Measurements from ENCODE around the gene CT47C1.

GRCh38 chrX:119067023-119067739 is 5.6 kb upstream of the CT47C1 start:
- no peak for TF ChIP-seq ZBTB34 (CRISPR knock-in tag; IDR thresholded peaks at IDR 0.05)
- no peak for TF ChIP-seq ZNF780A (CRISPR knock-in tag; IDR thresholded peaks at IDR 0.05)
- TF ChIP-seq PTBP1 (IDR thresholded peaks at IDR 0.05; ENCODE audit: low read depth, low read length, poor library complexity, severe bottlenecking): no peak
- TF ChIP-seq MAZ (IDR thresholded peaks at IDR 0.05; ENCODE audit: borderline replicate concordance, low read depth, low read length): no peak
- TF ChIP-seq MAZ (CRISPR knock-in tag; IDR thresholded peaks at IDR 0.05; ENCODE audit: low read depth): no peak
- no peak for TF ChIP-seq HINFP (CRISPR knock-in tag; IDR thresholded peaks at IDR 0.05; ENCODE audit: low read depth)
- no peak for TF ChIP-seq ZNF230 (CRISPR knock-in tag; IDR thresholded peaks at IDR 0.05)
- no peak for TF ChIP-seq HNF1A (IDR thresholded peaks at IDR 0.05; ENCODE audit: low read depth)
- no peak for TF ChIP-seq HNF1A (CRISPR knock-in tag; IDR thresholded peaks at IDR 0.05; ENCODE audit: borderline replicate concordance)
- TF ChIP-seq SRSF9 (IDR thresholded peaks at IDR 0.05; ENCODE audit: borderline replicate concordance, insufficient read depth, low read depth, low read length, poor library complexity, severe bottlenecking): no peak
- no peak for TF ChIP-seq GTF2F1 (IDR thresholded peaks at IDR 0.05; ENCODE audit: low read length)
- TF ChIP-seq ZBTB33 (CRISPR knock-in tag; IDR thresholded peaks at IDR 0.05): no peak

All from HepG2 (cell line).